HG03469 (cell line): ENCODE results near the gene PPM1H.

Source experiments
- ATAC-seq: cut with Tn5 transposase; IDR thresholded peaks from one replicate; pipeline ENCODE4 v1.9.1; 2021; ENCODE audit warnings: mild to moderate bottlenecking, moderate library complexity, moderate number of reproducible peaks; ENCODE audit not compliant: unreplicated experiment

Gene PPM1H

DNA sequence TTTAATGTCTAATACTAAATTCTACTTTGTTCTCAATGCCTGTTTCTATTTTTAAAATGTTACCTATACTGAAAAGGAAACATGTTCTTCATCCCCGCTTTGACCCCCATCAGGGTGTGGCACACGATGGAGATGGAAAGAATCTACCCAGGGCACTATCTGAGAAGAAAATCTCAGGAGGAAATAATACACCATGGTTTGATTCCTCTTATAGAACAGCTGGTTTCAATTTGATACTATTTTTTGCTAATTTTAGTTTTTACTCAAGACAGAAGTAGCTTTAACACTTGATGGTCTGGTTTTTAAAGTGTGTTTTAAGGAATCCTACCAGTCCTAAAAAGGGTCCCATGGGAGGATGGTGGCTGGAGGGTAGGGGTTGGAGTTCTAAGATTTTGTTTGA lies 56.7 kb downstream of the PPM1H start:
- ATAC-seq: no peak

DNA sequence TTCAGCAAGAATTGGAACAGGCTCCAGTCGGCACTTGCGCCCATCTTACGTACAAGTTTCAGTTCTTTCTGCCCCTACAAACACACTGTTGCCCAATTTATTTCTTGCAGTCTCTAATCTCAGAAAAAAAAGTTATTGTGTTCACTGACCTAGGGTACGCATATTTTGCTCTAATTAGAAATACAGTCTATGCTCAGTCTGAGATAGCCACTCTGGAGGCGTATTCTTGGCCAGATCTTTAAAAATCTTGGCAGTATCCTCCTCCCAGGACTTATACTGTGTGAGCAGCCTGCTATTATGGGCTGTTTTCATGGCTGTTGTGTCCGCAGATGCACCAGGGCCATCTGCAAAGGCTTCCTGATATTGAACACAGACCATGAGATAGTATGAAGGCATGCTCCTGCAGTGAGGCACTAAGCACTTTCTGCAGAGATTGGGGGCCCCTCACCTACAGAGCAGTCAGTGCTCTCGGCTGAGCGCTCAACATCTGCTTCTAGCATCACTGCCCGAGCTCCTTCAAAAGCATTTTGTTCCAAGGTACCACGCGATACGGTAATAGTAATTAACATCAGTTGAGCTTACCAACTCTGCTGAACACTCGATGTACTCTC lies 57.9 kb downstream of the PPM1H start:
- no peak for ATAC-seq

DNA sequence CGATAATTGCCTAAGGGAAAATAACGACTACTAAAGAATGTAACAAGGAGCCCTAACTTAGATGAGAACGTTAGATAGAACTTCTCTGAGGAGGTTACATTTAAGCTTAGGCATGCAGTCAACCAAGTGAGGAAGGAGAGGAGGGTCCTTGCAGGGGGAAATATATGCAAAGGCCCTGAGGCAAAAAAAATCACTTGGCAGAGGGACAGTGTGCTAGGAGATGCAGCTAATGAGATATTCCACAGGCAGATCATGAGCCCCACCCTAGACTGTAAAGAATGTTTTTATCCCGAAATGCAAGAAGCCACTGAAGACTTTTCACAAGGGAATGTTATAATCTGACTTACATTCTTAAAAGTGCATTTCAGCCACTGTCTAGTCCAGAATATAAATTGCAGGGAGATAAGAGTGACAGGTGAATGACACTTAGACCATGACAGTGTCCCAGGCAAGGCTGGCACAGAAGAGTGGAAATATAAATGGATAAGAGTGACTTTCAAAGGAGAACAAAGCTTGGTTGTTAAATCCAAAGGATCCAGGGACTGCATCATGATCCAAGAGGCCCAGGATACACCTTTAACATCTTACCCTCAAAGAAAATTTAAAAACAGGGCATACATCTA lies 61.0 kb downstream of the PPM1H start:
- ATAC-seq: no peak

DNA sequence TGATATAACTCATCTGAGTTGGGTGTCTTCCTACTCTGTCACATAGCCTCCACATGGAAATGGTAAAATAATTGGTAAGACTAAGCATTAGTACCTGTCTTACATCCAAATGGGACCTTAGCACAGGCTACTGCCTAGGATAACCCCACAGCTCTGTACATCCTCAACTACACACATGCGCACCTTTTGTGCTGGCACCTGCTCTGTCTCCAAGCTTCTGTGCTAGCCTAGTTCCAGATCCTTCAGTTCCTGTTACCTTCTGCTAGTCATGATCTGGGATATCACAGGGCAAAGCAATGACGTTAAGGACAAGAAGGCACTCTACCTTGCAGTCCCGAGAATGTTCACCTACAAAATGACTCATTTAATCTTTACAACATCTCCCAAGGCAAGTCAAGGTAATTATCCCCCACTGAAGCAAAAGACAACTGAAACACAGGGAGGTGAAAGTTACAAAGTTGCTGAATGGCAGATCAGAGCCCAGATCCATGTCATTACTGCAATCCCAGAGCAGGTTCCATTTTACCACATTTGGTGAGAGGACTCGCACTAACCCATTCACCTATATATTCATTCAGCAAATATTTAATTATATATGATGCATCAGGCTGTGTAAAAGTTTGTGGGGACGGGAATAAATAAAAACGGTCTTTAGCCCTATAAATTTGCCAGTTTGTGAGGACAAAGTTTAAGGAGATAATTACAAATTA lies 61.7 kb downstream of the PPM1H start:
- ATAC-seq: no peak

DNA sequence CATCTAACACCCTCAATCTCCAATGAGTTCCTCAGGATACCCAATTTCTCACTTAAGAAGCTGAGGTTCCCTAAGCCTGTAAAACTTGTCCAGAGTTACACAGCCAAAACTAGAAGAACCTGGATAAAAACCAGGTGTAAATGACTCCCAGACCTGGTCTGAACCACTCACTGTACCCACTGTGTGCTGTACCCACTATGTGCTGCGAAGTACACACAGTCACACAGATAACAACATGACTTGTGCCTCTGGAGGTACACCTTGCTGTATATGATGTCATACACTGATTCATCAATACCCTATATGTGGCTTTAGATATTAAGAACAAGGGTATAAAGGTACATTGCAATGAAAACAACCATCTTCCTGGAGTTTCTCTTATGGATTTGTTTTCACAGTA lies 66.1 kb downstream of the PPM1H start:
- ATAC-seq: no peak

DNA sequence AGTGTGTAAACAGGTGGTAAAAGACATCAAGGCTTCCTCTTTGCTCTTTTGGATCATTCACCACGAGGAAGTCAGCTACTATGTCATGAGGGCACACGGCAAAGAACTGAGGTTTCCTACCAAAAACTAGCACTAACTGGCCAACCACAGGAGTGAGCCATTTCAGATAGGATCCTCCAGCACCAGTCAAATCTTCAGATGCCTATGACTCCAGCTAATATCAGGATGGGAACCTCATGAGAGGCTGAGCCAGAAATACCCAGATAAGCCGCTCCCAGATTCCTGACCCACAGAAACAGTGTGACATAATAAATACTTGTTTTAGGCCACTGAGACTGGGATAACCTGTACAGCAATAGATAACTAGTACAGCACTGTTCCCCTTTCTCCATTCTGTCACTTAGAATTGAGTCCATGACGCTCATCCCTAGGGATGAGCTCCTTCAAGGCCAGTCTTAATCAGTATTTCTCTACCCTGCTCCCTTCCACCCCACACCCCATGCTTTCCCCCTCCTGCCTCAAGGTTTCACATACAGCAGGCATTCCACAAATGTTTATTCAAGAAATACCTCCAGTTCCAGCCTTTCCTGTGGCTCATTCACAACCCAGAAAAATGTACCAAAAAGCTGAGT lies 68.4 kb downstream of the PPM1H start:
- ATAC-seq: no peak

DNA sequence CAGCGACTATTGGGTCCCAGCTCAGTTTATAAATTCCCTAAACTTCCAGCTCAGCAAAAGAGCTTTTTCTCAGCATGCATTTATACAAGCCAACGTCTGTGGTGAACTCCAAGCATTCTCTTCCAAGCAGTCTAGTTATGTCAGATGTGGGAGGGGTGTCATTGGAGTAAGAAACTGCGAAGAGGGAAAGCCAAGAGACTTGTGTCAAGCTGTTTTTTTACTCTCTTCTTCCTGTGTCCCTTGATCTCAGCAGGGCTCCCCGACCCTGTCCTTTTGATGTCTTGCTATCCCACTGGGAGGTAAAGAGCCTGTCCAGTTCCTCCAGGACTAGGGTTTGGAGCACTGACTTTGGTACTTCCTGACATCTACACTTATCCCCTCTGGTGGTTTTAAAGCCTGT lies 69.0 kb downstream of the PPM1H start:
- ATAC-seq: no peak

DNA sequence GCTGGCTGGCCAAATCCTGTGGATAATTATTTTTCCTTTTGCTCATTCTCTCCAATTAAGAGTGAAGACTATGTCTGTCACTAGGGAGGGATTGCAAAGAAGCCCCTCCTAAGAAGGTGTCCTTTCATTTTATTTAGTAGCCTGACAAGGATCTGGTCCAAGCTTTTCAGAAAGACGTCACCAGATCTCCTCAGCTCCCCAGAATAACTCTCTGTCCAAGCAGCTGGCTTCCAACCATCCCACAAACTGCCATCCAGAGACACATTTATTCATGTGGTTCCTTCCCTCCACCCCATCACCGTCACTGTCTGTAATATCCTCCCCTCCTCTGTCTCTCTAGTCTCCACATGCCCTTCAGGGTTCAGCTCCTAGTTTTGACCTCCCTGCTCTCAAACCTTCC lies 69.9 kb downstream of the PPM1H start:
- no peak for ATAC-seq

DNA sequence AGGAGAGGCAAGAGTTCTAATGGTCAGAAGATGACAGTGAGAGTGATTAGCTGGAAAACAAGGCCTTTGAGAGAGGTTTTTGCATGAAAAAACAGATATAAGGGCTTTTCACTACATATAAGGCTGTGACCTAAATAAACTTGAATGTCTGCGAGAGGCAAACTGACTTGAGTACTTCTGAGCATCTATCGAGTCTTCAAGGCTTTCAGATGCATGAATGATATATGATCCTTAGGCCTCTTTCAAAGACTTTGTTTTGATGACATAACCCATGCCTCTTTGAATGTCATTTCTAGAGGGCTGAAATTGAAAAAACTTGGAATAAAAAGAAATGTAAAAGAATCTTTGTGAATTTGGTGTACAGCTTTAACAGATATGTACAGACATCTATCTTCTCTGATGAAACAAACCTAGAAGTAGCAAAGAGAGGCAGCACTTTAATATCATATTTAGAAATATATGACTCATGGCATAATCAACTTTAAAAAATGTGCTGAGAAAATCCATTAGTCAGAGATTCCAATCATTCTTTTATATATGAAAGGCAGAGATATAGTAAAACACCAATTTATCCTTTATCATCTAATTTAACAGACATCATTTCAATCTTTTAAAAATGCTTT lies 72.6 kb downstream of the PPM1H start:
- ATAC-seq: no peak

DNA sequence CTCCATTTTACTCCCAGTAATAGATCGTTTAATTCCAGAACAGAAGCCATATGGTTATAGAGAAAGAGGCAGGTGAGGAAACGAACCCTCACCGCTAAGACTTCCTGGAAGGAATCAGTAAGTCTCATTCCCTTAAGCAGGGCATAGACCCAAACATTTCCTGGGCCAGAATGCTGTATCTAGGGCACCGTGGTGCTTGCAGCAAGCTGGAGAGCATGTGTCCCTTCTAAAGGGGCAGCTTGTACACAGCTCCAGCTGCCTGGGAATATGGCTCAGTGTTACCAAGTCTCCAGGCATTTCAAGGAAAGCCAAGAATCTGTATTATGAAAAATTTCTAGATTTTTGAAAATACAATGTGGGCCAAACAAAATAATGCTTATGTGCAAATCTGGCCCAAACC lies 73.4 kb downstream of the PPM1H start:
- ATAC-seq: no peak

DNA sequence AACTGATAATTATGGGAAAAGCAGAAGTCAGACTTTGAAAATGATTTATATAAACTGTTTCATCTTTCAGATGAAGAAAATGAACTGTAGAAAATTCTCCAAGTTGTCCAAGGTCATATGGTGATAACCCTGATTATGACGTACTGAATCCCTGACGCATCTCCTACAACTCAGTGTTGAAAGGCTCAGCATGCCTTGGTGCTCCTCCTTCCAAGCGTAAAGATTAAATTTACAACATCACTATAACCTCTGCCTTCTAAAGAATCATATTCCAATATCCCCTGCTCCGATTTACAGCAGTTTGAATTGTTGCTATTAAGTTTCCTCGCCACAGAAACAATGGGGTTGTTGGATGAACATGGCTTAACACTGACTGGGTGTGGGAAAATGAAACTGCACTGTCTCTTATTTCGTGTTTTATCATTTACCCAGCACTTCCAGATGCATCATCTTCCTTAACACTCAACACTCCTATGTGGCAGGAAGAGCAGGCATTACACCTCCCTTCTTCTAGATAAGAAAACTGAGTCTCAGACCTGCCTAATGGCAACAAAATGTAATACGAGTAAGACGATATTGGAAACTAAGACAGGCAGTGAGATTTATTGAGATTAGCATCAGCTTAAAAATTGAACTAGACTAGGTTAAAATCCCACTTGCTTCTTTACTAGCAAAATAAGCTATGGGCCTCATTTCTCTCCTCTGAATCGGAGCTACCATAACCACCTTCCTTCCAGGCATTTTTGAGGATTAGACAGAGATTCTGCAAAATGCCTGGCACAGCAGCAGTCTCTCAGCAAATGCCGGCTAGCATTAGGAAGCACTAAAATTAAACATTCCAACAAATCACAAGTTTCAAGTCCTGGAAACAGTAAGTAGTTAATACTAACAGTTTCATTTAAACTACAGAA lies 74.2 kb downstream of the PPM1H start:
- ATAC-seq: no peak

DNA sequence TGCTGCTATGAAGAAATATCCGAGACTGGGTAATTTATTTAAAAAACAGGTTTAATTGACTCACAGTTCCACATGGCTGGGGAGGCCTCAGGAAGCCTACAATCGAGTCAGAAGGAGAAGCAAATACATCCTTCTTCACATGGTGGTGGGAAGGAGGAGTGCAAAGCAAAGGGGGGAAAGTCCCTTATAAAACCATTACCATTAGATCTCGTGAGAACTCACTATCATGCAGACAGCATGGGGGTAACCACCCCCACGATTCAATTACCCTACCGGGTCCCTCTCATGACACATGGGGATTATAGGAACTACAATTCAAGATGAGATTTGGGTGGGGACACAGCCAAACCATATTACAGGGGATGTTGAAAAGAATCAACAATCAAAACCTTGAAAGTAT lies 74.9 kb downstream of the PPM1H start:
- ATAC-seq: no peak

DNA sequence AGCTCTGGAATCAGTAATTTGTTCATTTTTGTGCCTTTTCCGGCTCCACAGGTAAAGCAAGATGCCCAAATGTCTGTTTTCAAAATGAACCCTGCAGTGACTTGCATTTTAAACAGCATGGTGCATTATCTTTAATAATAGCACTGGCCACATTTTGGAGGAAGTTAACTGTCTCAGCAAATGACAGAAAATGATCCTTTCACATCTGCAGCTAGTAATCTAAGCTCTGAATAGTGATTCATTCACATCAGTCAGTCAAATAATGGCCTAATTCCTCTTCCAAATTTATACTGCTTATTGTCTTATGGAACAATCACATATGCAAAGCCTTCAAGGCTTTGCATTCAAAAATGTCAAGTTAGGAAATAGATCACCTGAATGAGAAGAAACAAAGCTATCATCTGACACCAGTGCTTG lies 75.6 kb downstream of the PPM1H start:
- no peak for ATAC-seq

DNA sequence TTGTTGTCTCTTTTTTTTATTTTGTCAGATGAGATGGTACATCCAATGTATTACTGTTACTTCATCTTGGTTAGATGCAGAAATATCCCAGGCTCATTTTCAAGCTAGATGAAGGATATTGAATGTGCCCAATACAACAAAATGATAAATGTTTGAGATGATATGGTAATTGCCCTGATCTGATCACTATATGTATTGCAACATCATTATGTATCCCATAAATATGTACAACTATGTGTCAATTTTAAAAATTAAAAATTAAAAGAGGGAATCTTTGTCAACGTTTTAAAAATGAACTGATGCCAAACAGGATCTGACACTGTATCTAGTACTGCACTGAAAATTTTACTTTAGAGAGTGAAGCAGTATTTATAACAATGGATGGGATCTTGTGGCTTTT lies 78.5 kb downstream of the PPM1H start:
- no peak for ATAC-seq

DNA sequence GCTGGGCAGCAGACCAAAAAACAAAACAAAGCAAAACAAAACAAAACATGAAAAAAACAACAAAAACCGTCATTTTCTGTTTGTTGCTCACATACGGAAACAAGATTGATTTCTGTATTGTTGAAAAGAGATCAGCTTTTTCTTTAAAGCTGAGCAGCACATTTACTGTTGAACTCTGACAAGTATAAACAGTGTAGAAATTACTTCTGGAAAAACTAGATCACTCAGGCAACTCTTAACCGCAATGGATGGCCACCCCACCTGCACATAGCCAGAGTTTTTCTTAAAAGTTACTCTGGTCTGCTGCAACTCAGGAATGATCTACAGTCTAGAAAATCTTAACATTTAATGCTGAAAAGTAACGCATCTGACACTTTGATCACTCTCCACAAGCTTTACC lies 80.9 kb downstream of the PPM1H start:
- no peak for ATAC-seq

DNA sequence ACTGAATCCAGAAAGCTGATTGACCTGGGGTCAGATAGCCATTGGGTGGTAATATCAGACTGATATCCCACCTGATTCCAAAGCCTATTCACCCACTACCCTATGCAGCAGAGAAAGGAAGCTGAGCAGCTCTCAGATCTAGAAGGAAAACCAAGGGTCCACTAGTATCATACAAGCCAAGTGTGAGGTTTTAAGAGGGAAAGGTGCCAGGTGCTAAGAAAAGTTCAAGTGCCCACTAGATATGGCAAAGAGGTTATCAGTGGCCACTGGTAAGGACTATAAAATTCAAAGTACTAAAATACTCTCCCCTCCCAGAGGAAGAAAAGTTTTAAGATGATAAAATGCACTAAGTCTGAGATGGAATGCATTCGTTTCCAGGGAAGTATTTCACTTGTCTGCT lies 85.6 kb downstream of the PPM1H start:
- no peak for ATAC-seq

DNA sequence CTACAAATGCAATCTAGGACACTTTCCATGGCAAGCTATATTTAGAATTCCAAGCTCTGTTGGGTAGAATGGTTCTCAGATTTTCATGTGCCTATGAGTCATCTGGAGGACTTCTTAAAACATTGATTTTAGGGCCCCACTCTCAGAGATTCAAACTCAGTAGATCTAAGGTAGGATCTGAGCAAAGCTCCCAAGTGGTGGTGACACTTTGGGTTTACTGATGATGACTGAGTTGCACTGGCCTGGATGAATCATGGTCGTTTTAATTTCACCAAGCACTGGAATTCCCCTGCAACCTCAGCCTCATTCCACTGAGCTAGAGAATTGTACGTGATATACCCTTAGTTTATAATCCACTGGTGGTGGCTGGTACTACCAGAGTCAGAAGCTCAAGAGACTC lies 86.5 kb downstream of the PPM1H start:
- ATAC-seq: no peak

DNA sequence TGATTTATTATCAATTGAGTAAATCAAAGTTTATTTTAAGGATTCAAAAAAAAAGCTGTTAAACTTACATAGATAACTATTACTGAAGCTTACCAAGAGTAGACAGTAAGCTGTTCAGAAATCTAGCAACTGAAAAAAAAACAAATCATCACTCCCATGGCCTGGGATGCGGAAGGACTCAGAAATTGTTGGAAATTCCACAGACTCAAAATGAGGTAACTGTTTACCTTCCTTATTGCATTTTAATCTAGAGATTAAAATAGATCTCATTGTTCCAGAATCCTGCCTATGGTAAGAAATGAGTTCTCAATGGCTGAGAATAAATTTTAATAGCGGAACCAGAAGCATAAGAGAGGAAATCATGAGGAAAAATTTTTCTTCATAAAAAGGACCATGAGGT lies 87.2 kb downstream of the PPM1H start:
- no peak for ATAC-seq

DNA sequence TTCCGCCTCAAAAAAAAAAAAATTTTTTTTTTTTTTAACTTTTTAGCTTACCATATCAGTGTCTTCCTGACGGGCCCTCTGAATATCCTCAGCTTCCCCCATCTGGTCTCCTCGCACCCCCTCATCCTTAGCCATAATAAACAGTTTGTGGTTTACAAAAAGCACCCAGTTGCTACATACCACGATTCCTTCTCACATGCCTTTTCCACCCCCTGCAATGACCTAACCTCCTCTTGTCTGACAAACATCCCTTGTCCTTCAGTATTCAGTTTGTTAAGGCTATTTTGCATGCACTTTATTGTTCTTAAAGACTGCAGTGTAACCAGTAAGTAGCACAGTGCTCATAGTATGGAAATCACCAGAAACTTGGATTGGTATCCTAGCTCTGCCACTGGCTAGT lies 88.5 kb downstream of the PPM1H start:
- ATAC-seq: no peak

DNA sequence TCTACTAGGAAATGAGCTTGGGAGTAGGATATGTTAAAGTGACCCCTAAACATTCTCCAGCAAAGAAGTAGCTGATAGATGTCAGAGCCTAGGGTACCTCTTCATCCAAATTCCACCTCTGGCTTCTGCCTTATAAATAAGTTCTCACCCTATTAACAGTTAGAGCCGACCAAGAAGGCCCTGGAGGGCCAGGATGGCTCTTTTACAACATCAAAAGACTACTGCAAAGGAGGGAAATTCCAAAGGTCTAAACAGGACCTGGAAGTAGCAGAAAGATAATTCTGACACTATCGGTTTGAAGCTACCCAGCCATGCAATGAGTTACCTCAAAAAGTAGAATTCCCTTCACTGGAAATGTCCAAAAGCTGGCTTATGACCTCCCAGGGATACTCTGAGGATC lies 90.0 kb downstream of the PPM1H start:
- ATAC-seq: no peak

DNA sequence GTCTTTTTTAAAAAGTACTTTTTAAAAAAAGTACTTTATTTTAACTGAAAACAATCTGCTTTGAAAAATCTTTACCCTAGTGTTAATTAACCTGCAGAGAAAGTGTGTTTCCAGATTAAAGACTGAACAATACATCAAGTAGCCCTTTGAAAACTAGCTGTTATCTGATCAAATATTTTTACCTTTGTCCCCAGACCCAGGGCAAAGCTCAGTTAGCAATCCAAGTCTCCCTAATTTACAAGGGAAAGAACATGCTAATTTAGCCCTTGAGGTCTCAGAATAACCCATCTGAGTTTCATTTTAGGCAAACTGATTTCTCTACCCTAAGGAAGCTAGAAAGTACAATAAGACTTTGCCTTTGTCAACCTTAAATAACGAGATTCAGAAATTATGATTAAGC lies 91.2 kb downstream of the PPM1H start:
- ATAC-seq: no peak
